ENCODE measurements around the gene CACNA2D3.

CACNA2D3 gene

DNA sequence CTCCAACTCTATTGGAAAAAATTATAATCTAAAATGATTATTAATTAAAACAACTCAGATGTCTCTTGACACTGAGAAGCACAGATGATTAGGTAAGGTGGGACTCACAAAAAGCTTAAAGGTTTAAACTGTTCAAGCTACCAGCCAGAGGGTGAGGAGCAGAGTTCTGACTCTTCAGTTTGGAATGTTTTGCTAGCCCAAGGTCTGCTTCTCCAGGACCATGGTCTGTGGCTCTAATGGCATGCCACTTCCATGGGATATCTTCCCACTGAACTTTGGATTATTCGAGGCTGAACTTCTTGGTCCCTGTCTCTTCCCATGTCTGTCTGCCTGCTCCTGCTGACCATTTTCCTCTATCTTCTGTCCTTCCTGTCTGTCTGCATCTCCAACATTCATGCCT lies 49.2 kb downstream of the CACNA2D3 start:
- no peaks in the 10 kb centered on the region for H3K4me1 ChIP-seq (ENCODE audit: control insufficient read depth, insufficient read depth, low read length)
- H3K9me3 ChIP-seq (ENCODE audit: control insufficient read depth in 2 of 2, low read length in 2 of 2) = no peaks in the 10 kb centered on the region
- no peak overlapping the region for H3K9ac ChIP-seq (ENCODE audit: low read length in 2 of 2)
- no peaks in the 10 kb centered on the region for H3K36me3 ChIP-seq (ENCODE audit: control insufficient read depth in 2 of 2, insufficient read depth in 2 of 2, low read length in 2 of 2)
- no peaks in the 10 kb centered on the region for H3K27me3 ChIP-seq (ENCODE audit: control insufficient read depth in 1 of 2, insufficient read depth in 2 of 2, low read length in 2 of 2)
- H3K27ac ChIP-seq (ENCODE audit: low read length) = no peak overlapping the region
- no peak overlapping the region for H3K4me3 ChIP-seq (ENCODE audit: low read length in 2 of 2)

DNA sequence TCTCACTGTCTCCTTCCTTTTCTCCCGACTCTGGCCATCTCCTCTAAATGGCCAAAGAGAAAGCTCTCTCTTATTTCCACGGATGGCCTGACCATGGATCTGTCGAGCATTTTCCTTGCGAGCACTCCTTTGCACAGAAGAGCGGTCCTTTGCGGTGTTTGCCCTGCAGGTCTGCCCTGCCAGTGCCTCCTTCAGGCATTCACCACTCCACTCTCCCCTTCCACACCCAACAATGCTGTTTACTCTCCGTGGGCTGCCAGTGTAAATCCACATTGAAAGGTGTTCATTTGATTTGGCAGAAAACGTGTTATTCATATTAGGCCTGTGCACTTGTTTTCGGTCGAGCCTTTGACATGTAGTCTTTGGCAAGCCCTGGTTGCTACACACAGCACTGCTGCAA lies 49.6 kb downstream of the CACNA2D3 start:
- Histone ChIP-seq H3K4me1 (ENCODE audit: control insufficient read depth, insufficient read depth, low read length) (no peaks in the 10 kb centered on the region), H3K9ac (ENCODE audit: low read length in 2 of 2) (no peak overlapping the region), H3K27ac (ENCODE audit: low read length) (no peak overlapping the region), H3K4me3 (ENCODE audit: low read length in 2 of 2) (no peak overlapping the region), H3K27me3 (ENCODE audit: control insufficient read depth in 1 of 2, insufficient read depth in 2 of 2, low read length in 2 of 2) (no peaks in the 10 kb centered on the region), H3K9me3 (ENCODE audit: control insufficient read depth in 2 of 2, low read length in 2 of 2) (no peaks in the 10 kb centered on the region), H3K36me3 (ENCODE audit: control insufficient read depth in 2 of 2, insufficient read depth in 2 of 2, low read length in 2 of 2) (no peaks in the 10 kb centered on the region)

DNA sequence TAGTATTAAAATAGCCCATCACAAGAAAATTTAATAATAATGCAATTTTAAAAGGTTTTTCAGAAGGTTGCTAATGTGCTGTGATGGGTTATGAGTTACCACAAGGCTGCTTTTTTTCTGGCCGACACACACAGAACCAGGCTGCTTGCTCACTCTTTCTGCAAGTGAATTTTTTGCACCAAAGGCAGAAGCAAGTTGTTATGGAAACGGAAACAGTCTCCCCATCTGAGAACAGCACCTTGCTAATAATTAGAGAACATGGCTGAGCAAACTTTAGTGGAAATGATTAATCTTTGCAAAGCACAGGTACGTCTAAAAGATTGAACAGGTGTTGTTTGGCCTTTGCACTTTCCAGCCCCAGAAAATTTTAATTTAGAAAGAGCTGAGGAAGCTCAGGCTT lies 51.0 kb downstream of the CACNA2D3 start:
- H3K4me3 ChIP-seq (ENCODE audit: low read length in 2 of 2) = no peak overlapping the region
- no peaks in the 10 kb centered on the region for H3K9me3 ChIP-seq (ENCODE audit: control insufficient read depth in 2 of 2, low read length in 2 of 2)
- no peak overlapping the region for H3K27ac ChIP-seq (ENCODE audit: low read length)
- no peak overlapping the region for H3K9ac ChIP-seq (ENCODE audit: low read length in 2 of 2)
- H3K36me3 ChIP-seq (ENCODE audit: control insufficient read depth in 2 of 2, insufficient read depth in 2 of 2, low read length in 2 of 2) = no peaks in the 10 kb centered on the region
- H3K4me1 ChIP-seq (ENCODE audit: control insufficient read depth, insufficient read depth, low read length) = no peaks in the 10 kb centered on the region
- H3K27me3 ChIP-seq (ENCODE audit: control insufficient read depth in 1 of 2, insufficient read depth in 2 of 2, low read length in 2 of 2) = no peaks in the 10 kb centered on the region

DNA sequence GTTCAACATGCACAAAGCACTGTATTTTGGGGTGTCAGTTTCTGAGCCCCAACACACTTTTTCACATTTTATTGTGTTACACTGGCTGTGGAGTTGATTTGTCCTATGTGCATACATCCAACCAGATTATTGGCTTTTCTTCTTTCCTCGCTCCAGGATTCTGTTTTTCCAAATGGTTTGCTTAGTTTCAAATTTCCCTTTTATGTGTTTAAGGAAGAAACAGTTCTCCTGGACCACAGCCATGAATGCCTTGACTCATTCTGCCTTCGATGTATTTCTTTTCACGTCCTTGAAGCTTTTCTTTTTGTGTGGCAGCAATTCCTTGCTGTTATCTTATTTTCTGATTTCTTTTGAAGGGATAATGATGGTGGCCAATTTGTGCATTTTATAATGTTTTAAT lies 53.8 kb downstream of the CACNA2D3 start:
- no peak overlapping the region for H3K9ac ChIP-seq (ENCODE audit: low read length in 2 of 2)
- no peak overlapping the region for H3K4me3 ChIP-seq (ENCODE audit: low read length in 2 of 2)
- no peaks in the 10 kb centered on the region for H3K36me3 ChIP-seq (ENCODE audit: control insufficient read depth in 2 of 2, insufficient read depth in 2 of 2, low read length in 2 of 2)
- H3K9me3 ChIP-seq (ENCODE audit: control insufficient read depth in 2 of 2, low read length in 2 of 2) = no peaks in the 10 kb centered on the region
- no peaks in the 10 kb centered on the region for H3K27me3 ChIP-seq (ENCODE audit: control insufficient read depth in 1 of 2, insufficient read depth in 2 of 2, low read length in 2 of 2)
- H3K27ac ChIP-seq (ENCODE audit: low read length) = no peak overlapping the region
- H3K4me1 ChIP-seq (ENCODE audit: control insufficient read depth, insufficient read depth, low read length) = no peaks in the 10 kb centered on the region

DNA sequence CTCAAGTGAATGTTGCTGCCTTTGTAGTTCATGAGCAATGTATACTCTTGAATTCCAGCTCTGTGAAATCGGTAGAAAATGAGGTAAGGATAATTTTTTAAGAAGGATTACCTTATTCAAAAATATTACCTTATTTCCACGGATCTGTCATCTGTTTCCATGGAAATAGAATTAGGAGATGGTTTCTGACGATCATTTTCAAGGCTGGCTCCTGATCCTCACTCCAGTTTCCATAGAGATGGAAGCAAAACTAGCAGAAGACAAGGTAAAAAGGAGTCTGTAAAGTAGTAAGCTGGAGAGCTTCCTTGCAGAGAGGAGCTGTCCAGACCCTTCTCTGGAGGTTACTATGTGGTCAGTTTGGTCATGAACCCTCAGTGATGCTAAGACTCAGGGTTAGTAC lies 55.5 kb downstream of the CACNA2D3 start:
- Histone ChIP-seq H3K27me3 (ENCODE audit: control insufficient read depth in 1 of 2, insufficient read depth in 2 of 2, low read length in 2 of 2) (no peaks in the 10 kb centered on the region), H3K4me3 (ENCODE audit: low read length in 2 of 2) (no peak overlapping the region), H3K9ac (ENCODE audit: low read length in 2 of 2) (no peak overlapping the region), H3K36me3 (ENCODE audit: control insufficient read depth in 2 of 2, insufficient read depth in 2 of 2, low read length in 2 of 2) (no peaks in the 10 kb centered on the region), H3K9me3 (ENCODE audit: control insufficient read depth in 2 of 2, low read length in 2 of 2) (no peaks in the 10 kb centered on the region), H3K27ac (ENCODE audit: low read length) (no peak overlapping the region), H3K4me1 (ENCODE audit: control insufficient read depth, insufficient read depth, low read length) (no peaks in the 10 kb centered on the region)

DNA sequence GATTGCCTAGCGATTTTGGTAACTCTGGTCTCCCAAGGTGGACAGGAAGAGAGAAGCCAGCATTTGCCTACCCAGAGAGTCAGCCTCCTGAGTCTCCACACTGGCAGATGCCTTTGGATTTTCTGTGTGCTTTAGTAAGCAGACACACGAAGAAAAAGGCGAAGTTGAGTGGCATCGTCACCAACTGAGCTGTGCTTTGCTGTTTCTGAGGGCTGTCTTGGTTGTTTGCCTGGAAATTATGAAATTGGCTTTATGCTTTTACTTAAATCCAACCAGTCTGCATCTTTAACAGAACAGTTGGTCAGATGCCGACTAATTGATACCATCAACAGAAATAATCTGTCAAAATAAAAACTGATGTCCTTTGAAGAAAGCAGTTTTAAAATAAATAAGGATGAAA lies 56.0 kb downstream of the CACNA2D3 start:
- H3K27ac ChIP-seq (ENCODE audit: low read length) = no peak overlapping the region
- no peaks in the 10 kb centered on the region for H3K27me3 ChIP-seq (ENCODE audit: control insufficient read depth in 1 of 2, insufficient read depth in 2 of 2, low read length in 2 of 2)
- no peaks in the 10 kb centered on the region for H3K36me3 ChIP-seq (ENCODE audit: control insufficient read depth in 2 of 2, insufficient read depth in 2 of 2, low read length in 2 of 2)
- H3K9ac ChIP-seq (ENCODE audit: low read length in 2 of 2) = no peak overlapping the region
- H3K4me3 ChIP-seq (ENCODE audit: low read length in 2 of 2) = no peak overlapping the region
- no peaks in the 10 kb centered on the region for H3K4me1 ChIP-seq (ENCODE audit: control insufficient read depth, insufficient read depth, low read length)
- H3K9me3 ChIP-seq (ENCODE audit: control insufficient read depth in 2 of 2, low read length in 2 of 2) = no peaks in the 10 kb centered on the region

DNA sequence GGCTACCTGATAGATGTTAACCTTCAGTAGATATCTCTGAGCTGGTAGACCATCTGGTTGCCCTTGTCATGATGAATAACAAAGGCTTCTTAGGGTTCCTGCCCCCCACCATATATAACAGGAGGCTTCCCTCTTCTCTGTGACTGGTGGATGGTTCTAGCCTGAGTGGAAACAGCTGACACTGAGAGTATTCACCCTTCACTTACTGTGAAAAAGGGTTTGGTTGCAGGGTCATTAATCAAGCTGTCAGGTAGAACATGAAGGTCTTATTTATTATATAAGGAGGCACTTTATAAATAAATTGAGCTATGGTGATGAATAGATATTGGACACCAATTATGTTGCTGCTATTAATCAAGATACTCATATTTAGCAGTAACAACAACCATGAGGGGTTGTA lies 58.6 kb downstream of the CACNA2D3 start:
- Histone ChIP-seq H3K36me3 (ENCODE audit: control insufficient read depth in 2 of 2, insufficient read depth in 2 of 2, low read length in 2 of 2) (no peaks in the 10 kb centered on the region), H3K27me3 (ENCODE audit: control insufficient read depth in 1 of 2, insufficient read depth in 2 of 2, low read length in 2 of 2) (no peaks in the 10 kb centered on the region), H3K9me3 (ENCODE audit: control insufficient read depth in 2 of 2, low read length in 2 of 2) (no peaks in the 10 kb centered on the region), H3K27ac (ENCODE audit: low read length) (no peak overlapping the region), H3K9ac (ENCODE audit: low read length in 2 of 2) (no peak overlapping the region), H3K4me1 (ENCODE audit: control insufficient read depth, insufficient read depth, low read length) (no peaks in the 10 kb centered on the region), H3K4me3 (ENCODE audit: low read length in 2 of 2) (no peak overlapping the region)

DNA sequence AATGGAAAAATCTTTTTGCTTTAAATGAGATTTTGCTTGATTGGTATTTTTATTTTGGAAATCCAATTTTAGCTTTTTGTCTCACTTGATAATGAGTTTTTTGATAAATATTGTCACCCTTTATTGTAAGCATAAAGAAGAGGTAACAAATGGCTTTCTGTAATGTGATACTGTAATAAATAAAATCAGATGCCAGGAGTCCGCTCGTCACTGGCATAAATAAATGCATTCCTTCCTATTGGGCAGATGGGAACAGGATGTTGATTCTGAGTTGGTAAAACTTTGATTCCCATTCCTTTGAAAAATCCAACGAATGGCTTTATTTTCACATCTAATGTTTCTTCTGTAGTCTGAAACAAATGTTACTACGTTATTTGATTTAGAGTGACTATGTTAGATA lies 59.9 kb downstream of the CACNA2D3 start:
- Histone ChIP-seq H3K9me3 (ENCODE audit: control insufficient read depth in 2 of 2, low read length in 2 of 2) (no peaks in the 10 kb centered on the region), H3K4me3 (ENCODE audit: low read length in 2 of 2) (no peak overlapping the region), H3K36me3 (ENCODE audit: control insufficient read depth in 2 of 2, insufficient read depth in 2 of 2, low read length in 2 of 2) (no peaks in the 10 kb centered on the region), H3K4me1 (ENCODE audit: control insufficient read depth, insufficient read depth, low read length) (no peaks in the 10 kb centered on the region), H3K27me3 (ENCODE audit: control insufficient read depth in 1 of 2, insufficient read depth in 2 of 2, low read length in 2 of 2) (no peaks in the 10 kb centered on the region), H3K27ac (ENCODE audit: low read length) (no peak overlapping the region), H3K9ac (ENCODE audit: low read length in 2 of 2) (no peak overlapping the region)

DNA sequence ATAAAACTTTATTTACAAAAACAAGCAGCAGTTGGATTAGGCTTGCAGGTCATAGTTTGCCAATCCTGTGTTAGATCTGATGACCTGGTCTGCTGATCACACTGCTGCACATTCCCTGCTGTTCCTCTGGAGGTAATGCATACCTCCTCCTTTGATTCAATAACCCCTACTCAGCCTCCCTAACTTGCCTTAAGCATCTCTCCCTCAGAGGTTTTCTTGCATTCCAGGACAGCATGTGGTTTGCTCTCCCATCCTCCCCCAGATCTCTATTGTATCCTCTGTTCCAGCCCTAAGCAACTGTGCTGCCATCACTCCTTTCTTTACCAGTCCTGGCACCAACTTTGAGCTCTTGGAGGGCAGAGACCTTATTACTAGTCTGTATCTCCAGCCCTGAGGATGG lies 63.4 kb downstream of the CACNA2D3 start:
- H3K9ac ChIP-seq (ENCODE audit: low read length in 2 of 2) = no peak overlapping the region
- no peaks in the 10 kb centered on the region for H3K4me1 ChIP-seq (ENCODE audit: control insufficient read depth, insufficient read depth, low read length)
- no peaks in the 10 kb centered on the region for H3K27me3 ChIP-seq (ENCODE audit: control insufficient read depth in 1 of 2, insufficient read depth in 2 of 2, low read length in 2 of 2)
- H3K36me3 ChIP-seq (ENCODE audit: control insufficient read depth in 2 of 2, insufficient read depth in 2 of 2, low read length in 2 of 2) = no peaks in the 10 kb centered on the region
- H3K4me3 ChIP-seq (ENCODE audit: low read length in 2 of 2) = no peak overlapping the region
- H3K9me3 ChIP-seq (ENCODE audit: control insufficient read depth in 2 of 2, low read length in 2 of 2) = no peaks in the 10 kb centered on the region
- no peak overlapping the region for H3K27ac ChIP-seq (ENCODE audit: low read length)

DNA sequence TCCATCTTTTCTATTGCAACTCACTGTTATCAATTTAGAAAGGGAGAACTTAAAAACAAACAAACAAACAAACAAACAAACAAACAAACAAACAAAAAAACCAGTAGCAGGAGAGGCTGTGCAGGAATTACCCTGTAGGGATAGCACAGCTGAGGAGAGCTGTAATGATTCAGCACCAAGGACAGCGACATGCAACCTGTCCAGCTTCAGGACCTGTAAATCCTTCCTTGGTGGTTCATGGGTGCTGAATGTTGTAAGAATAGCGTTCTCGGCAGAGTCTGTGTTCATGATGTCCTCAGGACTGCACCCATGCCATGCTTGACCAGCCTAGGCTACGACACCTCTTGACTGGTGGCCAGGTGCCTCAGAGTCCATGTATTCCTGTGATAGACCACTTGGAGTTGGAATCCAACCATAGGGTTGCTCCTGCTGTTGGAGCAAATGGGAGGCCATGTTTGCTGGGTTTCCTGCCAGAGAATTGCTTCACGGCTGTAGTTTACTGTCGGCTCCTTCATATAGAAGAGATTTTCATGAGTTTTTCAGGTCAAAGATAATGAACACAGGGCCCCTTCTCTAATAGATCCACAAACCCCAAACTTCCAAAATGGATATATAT lies 65.9 kb downstream of the CACNA2D3 start:
- H3K9me3 ChIP-seq (ENCODE audit: control insufficient read depth in 2 of 2, low read length in 2 of 2) = no peaks in the 10 kb centered on the region
- no peaks in the 10 kb centered on the region for H3K4me1 ChIP-seq (ENCODE audit: control insufficient read depth, insufficient read depth, low read length)
- no peak overlapping the region for H3K27ac ChIP-seq (ENCODE audit: low read length)
- H3K9ac ChIP-seq (ENCODE audit: low read length in 2 of 2) = no peak overlapping the region
- no peak overlapping the region for H3K4me3 ChIP-seq (ENCODE audit: low read length in 2 of 2)
- no peaks in the 10 kb centered on the region for H3K36me3 ChIP-seq (ENCODE audit: control insufficient read depth in 2 of 2, insufficient read depth in 2 of 2, low read length in 2 of 2)
- H3K27me3 ChIP-seq (ENCODE audit: control insufficient read depth in 1 of 2, insufficient read depth in 2 of 2, low read length in 2 of 2) = no peaks in the 10 kb centered on the region

DNA sequence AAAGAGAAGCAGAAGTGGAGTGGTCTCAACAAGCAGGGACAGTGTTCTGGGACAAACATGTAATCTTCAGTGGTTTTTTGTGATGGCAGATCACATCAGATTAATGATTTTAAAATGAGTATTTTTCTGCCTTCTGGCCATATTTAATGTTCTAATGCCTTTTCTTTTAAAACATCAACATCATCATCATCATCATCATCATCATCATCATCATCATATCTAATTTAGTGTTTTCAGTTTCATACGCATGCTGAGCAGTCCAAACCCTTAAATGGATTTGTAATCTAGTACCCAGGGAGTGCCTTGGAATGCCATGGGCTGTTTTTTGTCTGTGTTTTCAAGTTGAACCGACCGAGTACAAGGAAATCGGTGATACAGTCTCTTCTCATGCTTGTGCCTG lies 68.9 kb downstream of the CACNA2D3 start:
- no peak overlapping the region for H3K27ac ChIP-seq (ENCODE audit: low read length)
- no peaks in the 10 kb centered on the region for H3K4me1 ChIP-seq (ENCODE audit: control insufficient read depth, insufficient read depth, low read length)
- no peaks in the 10 kb centered on the region for H3K27me3 ChIP-seq (ENCODE audit: control insufficient read depth in 1 of 2, insufficient read depth in 2 of 2, low read length in 2 of 2)
- no peaks in the 10 kb centered on the region for H3K9me3 ChIP-seq (ENCODE audit: control insufficient read depth in 2 of 2, low read length in 2 of 2)
- no peak overlapping the region for H3K9ac ChIP-seq (ENCODE audit: low read length in 2 of 2)
- H3K4me3 ChIP-seq (ENCODE audit: low read length in 2 of 2) = no peak overlapping the region
- no peaks in the 10 kb centered on the region for H3K36me3 ChIP-seq (ENCODE audit: control insufficient read depth in 2 of 2, insufficient read depth in 2 of 2, low read length in 2 of 2)

All from stomach smooth muscle (tissue), 2 donors.